IMR-90 (cell line): ENCODE data around the gene SERF2. TPM values are rescaled to one million over a fixed set of nuclear protein-coding genes. Genes with fewer than 3 reads are reported as not detected.

Experiments used
- ATAC-seq: fragments of 200-7000 bp; cut with Tn5 transposase; 2 replicates; pipeline ENCODE4 v1.9.1; 2020; ENCODE audit warnings: low read depth, mild to moderate bottlenecking, moderate library complexity
- BruUV-seq: library from RNA; stranded (reverse); fragments of 400-500 nt; replicated peaks from 2 replicates; lab custom pipeline; 2021; lab: Mats Ljungman, UMichigan
- CTCF ChIA-PET: fragments of 300-600 bp; formaldehyde crosslinking; extraction: SDS; loops from one replicate; lab custom pipeline; 2021; ENCODE audit warnings: antibody characterized with exemption; lab: Yijun Ruan, JAX
- POLR2A ChIA-PET: fragments of 300-600 bp; sonication (Branson Sonifier 250); formaldehyde crosslinking; loops from one replicate; lab custom pipeline; 2022; ENCODE audit warnings: antibody characterized with exemption; ENCODE audit not compliant: unreplicated experiment; lab: Charles Lee
- DNase-seq: peaks from one replicate; pipeline ENCODE4 v3.0.0; 2013
- H2AFZ ChIP-seq: replicated peaks from 2 replicates; pipeline ENCODE3; 2013; ENCODE audit warnings: low read length, mild to moderate bottlenecking; ENCODE audit not compliant: poor library complexity
- H2AK5ac ChIP-seq: 2 replicates; pipeline ENCODE4 v1.6.1; 2013; ENCODE audit warnings: low read depth, low read length, inconsistent platforms
- H2AK9ac ChIP-seq: replicated peaks from 2 replicates; pipeline ENCODE3; 2013; ENCODE audit warnings: mild to moderate bottlenecking, low read depth, low read length, moderate library complexity; ENCODE audit not compliant: poor library complexity
- H2BK120ac ChIP-seq: 2 replicates; pipeline ENCODE4 v1.6.1; 2013; ENCODE audit warnings: low read depth, low read length, inconsistent platforms
- H2BK15ac ChIP-seq: 3 replicates; pipeline ENCODE4 v1.6.1; 2013; ENCODE audit warnings: low read depth, low read length, inconsistent platforms
- H2BK20ac ChIP-seq: 2 replicates; pipeline ENCODE4 v1.6.1; 2013; ENCODE audit warnings: low read depth, mild to moderate bottlenecking, inconsistent platforms, low read length, moderate library complexity
- H2BK5ac ChIP-seq: 2 replicates; pipeline ENCODE4 v1.6.1; 2013; ENCODE audit warnings: mild to moderate bottlenecking, low read depth, low read length, inconsistent platforms; ENCODE audit not compliant: poor library complexity, severe bottlenecking
- H3K14ac ChIP-seq: replicated peaks from 2 replicates; pipeline ENCODE4 v1.6.1; 2013; ENCODE audit warnings: low read depth, low read length, inconsistent platforms
- H3K18ac ChIP-seq: 2 replicates; pipeline ENCODE4 v1.6.1; 2013; ENCODE audit warnings: low read depth, low read length, control low read depth
- H3K23ac ChIP-seq: 2 replicates; pipeline ENCODE4 v1.6.1; 2013; ENCODE audit warnings: low read depth, low read length, inconsistent platforms
- H3K27ac ChIP-seq: 2 replicates; pipeline ENCODE4 v1.5.1; 2013; ENCODE audit warnings: mild to moderate bottlenecking, control low read depth, low read length; ENCODE audit not compliant: insufficient read depth
- H3K27me3 ChIP-seq: 2 replicates; pipeline ENCODE4 v1.6.1; 2013; ENCODE audit warnings: low read length; ENCODE audit not compliant: control insufficient read depth, insufficient read depth
- H3K36me3 ChIP-seq: 2 replicates; pipeline ENCODE4 v1.6.1; 2013; ENCODE audit warnings: low read length, mixed read lengths; ENCODE audit not compliant: control insufficient read depth, insufficient read depth
- H3K4ac ChIP-seq: 2 replicates; pipeline ENCODE4 v1.6.1; 2013; ENCODE audit warnings: low read depth, low read length, inconsistent platforms
- H3K4me1 ChIP-seq: 2 replicates; pipeline ENCODE4 v1.6.1; 2013; ENCODE audit warnings: low read length, mixed read lengths; ENCODE audit not compliant: control insufficient read depth, insufficient read depth
- H3K4me2 ChIP-seq: 2 replicates; pipeline ENCODE4 v1.6.1; 2013; ENCODE audit warnings: low read depth, mild to moderate bottlenecking, control low read depth, low read length, moderate library complexity
- H3K4me3 ChIP-seq: 2 replicates; pipeline ENCODE4 v1.5.1; 2013; ENCODE audit warnings: low read depth, mild to moderate bottlenecking, control low read depth, low read length, moderate library complexity; ENCODE audit not compliant: insufficient read depth
- H3K56ac ChIP-seq: 2 replicates; pipeline ENCODE4 v1.6.1; 2013; ENCODE audit warnings: low read length, inconsistent platforms; ENCODE audit not compliant: insufficient read depth; ENCODE audit errors: extremely low read depth
- H3K79me1 ChIP-seq, 2 experiments: 2 replicates each; pipeline ENCODE4 v1.6.1; 2013; ENCODE audit warnings: low read length in 2 of 2, inconsistent platforms in 1 of 2, low read depth in 1 of 2
- H3K9ac ChIP-seq: 2 replicates; pipeline ENCODE4 v1.6.1; 2013; ENCODE audit warnings: low read depth, low read length, control low read depth
- H3K9me1 ChIP-seq: 2 replicates; pipeline ENCODE4 v1.6.1; 2013; ENCODE audit warnings: low read length, inconsistent platforms; ENCODE audit not compliant: insufficient read depth
- H3K9me3 ChIP-seq: 2 replicates; pipeline ENCODE4 v1.6.1; 2013; ENCODE audit warnings: low read length; ENCODE audit not compliant: control insufficient read depth, insufficient read depth
- H4K20me1 ChIP-seq: 2 replicates; pipeline ENCODE4 v1.6.1; 2013; ENCODE audit warnings: low read length, inconsistent platforms; ENCODE audit not compliant: insufficient read depth
- H4K5ac ChIP-seq: 2 replicates; pipeline ENCODE4 v1.6.1; 2013; ENCODE audit warnings: mild to moderate bottlenecking, low read depth, low read length, control low read depth
- H4K8ac ChIP-seq, 2 experiments: 2 replicates each; pipeline ENCODE4 v1.6.1; 2013; ENCODE audit warnings: low read depth in 2 of 2, low read length in 2 of 2, control low read depth in 1 of 2, inconsistent platforms in 1 of 2
- H4K91ac ChIP-seq: 2 replicates; pipeline ENCODE4 v1.6.1; 2013; ENCODE audit warnings: low read depth, low read length, inconsistent platforms; ENCODE audit not compliant: insufficient read depth
- MAFK ChIP-seq: IDR thresholded peaks from 2 replicates; pipeline ENCODE4 v1.6.1; 2012; ENCODE audit warnings: low read depth, low read length, improper control_type of control experiment
- RCOR1 ChIP-seq: IDR thresholded peaks from 2 replicates; pipeline ENCODE4 v1.6.1; 2012; ENCODE audit warnings: mild to moderate bottlenecking, low read length, improper control_type of control experiment; ENCODE audit not compliant: insufficient replicate concordance
- RFX5 ChIP-seq: IDR thresholded peaks from 2 replicates; pipeline ENCODE4 v1.8.0; 2012; ENCODE audit warnings: low read depth, mild to moderate bottlenecking, low read length, moderate library complexity
- WGBS, 2 experiments: methylation state at CpG; one replicate each; pipeline versions ENCODE4 v1.1.5 to v1.1.7; 2013; ENCODE audit warnings: missing lambda C conversion rate in 2 of 2; ENCODE audit not compliant: insufficient read length in 1 of 2; ENCODE audit errors: extremely low coverage in 2 of 2; 5-methylcytosine and 5-hydroxymethylcytosine counted together
- dilution Hi-C: fragments of 300-500 bp; cut with HindIII; formaldehyde crosslinking; loops from one replicate; pipeline ENCODE4 v1.14.3; 2018; ENCODE audit warnings: low sequenced_read_pairs; ENCODE audit not compliant: unreplicated experiment
- in situ Hi-C: fragments of 300-500 bp; cut with MboI; formaldehyde crosslinking; loops from 3 replicates; pipeline ENCODE4 v1.14.3; 2019; ENCODE audit warnings: low sequenced_read_pairs, inconsistent platforms, mixed read lengths
- intact Hi-C: fragments of 100-400 bp; cut with micrococcal nuclease; formaldehyde crosslinking; loops from 2 replicates; pipeline ENCODE4 v1.10.0; 2022
- polyA plus RNA-seq, 3 experiments: library from polyadenylated mRNA; depleted of rRNA; stranded (reverse); fragments of >200 nt; gene quantifications; 2 replicates each; pipeline ENCODE4 v1.2.3, GENCODE V29; 2012; ENCODE audit warnings: low replicate concordance in 1 of 3
- total RNA-seq: library from RNA; depleted of rRNA; stranded (reverse); fragments of >200 nt; gene quantifications from 2 replicates; pipeline ENCODE4 v1.2.3, GENCODE V29; 2012
- TF ChIP-seq, protein P1 (sequence below): conservative IDR thresholded peaks from 2 replicates; pipeline ENCODE4 v1.5.1; 2012; ENCODE audit warnings: mild to moderate bottlenecking, low read depth, low read length, improper control_type of control experiment

The SERF2 gene
- total and polyA plus RNA-seq, 2 of the 4 experiments (the other 2 are of a cell fraction), result 526 to 2,187 TPM

DNA sequence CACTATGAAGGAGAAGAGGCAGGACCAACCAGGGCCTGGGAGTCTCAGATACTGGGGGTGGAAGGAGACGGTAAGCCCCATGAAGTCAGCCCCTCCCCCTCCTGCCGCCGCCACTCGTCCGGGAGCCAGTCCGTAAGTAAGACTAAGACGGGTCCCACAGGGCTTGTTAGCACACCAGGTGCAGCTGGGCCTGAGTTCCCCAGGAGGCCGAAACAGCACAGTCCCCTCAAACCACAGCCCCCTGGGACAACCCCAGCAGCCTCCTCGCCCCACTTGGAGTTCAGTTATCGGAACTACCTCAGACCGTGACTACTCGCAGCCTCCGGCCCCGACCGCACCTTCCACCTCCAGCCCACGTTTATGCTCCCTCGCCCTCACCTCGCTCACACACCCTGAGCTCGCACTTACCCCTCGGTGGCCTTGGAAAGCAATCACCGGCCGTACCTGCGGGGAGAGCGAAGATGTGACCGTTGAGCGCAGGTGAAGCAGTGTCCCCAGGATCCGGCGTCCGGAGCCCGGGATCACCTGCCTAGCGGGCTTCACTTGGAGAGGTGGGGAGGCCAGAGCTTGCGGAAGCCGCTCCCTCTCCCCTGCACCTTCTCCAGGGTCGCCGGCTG, 15.9 kb upstream of the SERF2 start:
- 0 out of 2 replicates have a peak overlapping the region, but pooled peaks have one; percentile 26 for H3K9ac ChIP-seq
- peak overlapping the region; percentile 92 for H2AFZ ChIP-seq

More for the DNA sequence above, 15.9 kb upstream of the SERF2 start:
- no peak for ATAC-seq
- no peak overlapping the region for H4K8ac ChIP-seq
- no peak overlapping the region for H2BK120ac ChIP-seq
- no peak overlapping the region for H3K23ac ChIP-seq
- H3K27me3 ChIP-seq, result no peaks in the 10 kb centered on the region
- peaks cover 5% of the 10 kb centered on the region; the same call in 1 of the 2 replicates for H3K4me1 ChIP-seq
- H2BK15ac ChIP-seq, result no peak overlapping the region
- ChIA-PET CTCF (interaction anchor here (0.5 to 1.0 kb wide), 4 partner anchors 10 to 289 kb away, joined by 3 read pairs; partner anchors contain the start of gene SERF2), POLR2A (no interaction called here)
- H3K4me3 ChIP-seq, result peak overlapping the region; percentile 74
- no peak overlapping the region for H3K4ac ChIP-seq
- no peak overlapping the region for H2BK5ac ChIP-seq
- peaks cover 11% of the 10 kb centered on the region for H3K36me3 ChIP-seq
- no peak overlapping the region for H3K18ac ChIP-seq
- H3K27ac ChIP-seq, result no peak overlapping the region; the same call in 1 of the 2 replicates
- no TSS peak for BruUV-seq
- H4K91ac ChIP-seq, result no peak overlapping the region
- peaks cover 5 to 6% of the 10 kb centered on the region in 2 experiments; a peak in 2 of 4 replicates for H3K79me1 ChIP-seq
- H3K56ac ChIP-seq, result no peak overlapping the region
- H3K14ac ChIP-seq, result no peak overlapping the region
- no peak for DNase-seq
- H2AK9ac ChIP-seq, result no peak overlapping the region
- no peaks in the 10 kb centered on the region; the same call in 1 of the 2 replicates for H4K20me1 ChIP-seq
- intact Hi-C loops, result loop anchor here (10.0 kb wide), 1 partner anchor 261 kb away; the partner anchor contains the start of gene MAP1A
- in situ Hi-C loops, result no loop called here
- peak overlapping the region; percentile 84 for H3K4me2 ChIP-seq
- 64% methylated on average over 8 of the region's 35 CpGs; no CpG with 5 or more reads in 1 of the 2 experiments for WGBS, 2 experiments
- TF ChIP-seq RCOR1 (no peak), MAFK (no peak), RFX5 (no peak)
- TF ChIP-seq, protein P1, sequence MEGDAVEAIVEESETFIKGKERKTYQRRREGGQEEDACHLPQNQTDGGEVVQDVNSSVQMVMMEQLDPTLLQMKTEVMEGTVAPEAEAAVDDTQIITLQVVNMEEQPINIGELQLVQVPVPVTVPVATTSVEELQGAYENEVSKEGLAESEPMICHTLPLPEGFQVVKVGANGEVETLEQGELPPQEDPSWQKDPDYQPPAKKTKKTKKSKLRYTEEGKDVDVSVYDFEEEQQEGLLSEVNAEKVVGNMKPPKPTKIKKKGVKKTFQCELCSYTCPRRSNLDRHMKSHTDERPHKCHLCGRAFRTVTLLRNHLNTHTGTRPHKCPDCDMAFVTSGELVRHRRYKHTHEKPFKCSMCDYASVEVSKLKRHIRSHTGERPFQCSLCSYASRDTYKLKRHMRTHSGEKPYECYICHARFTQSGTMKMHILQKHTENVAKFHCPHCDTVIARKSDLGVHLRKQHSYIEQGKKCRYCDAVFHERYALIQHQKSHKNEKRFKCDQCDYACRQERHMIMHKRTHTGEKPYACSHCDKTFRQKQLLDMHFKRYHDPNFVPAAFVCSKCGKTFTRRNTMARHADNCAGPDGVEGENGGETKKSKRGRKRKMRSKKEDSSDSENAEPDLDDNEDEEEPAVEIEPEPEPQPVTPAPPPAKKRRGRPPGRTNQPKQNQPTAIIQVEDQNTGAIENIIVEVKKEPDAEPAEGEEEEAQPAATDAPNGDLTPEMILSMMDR, result no peak
- 0 out of 2 replicates have a peak, but pooled peaks cover 4% of the 10 kb centered on the region for H3K9me1 ChIP-seq
- dilution Hi-C loops, result no loop called here
- H3K9me3 ChIP-seq, result no peaks in the 10 kb centered on the region
- H2BK20ac ChIP-seq, result no peak overlapping the region
- no peak overlapping the region; the same call in 1 of the 2 replicates for H4K5ac ChIP-seq
- peak overlapping the region; percentile 73; the same call in 1 of the 2 replicates for H2AK5ac ChIP-seq
